Glomerular endothelial cell (primary cell): Measurements from ENCODE around the gene THRA. TPM values are rescaled to one million over a fixed set of nuclear protein-coding genes. Genes with fewer than 3 reads are reported as not detected.

Source experiments
- DNase-seq: peaks from one replicate; pipeline ENCODE4 v3.0.0-alpha.2; 2011; ENCODE audit warnings: low read depth, low spot score; ENCODE audit errors: extremely low read depth
- total RNA-seq: library from RNA; depleted of rRNA; stranded (reverse); fragments of >200 nt; gene quantifications from 2 replicates; pipeline ENCODE4 v1.2.3, GENCODE V29; 2015

Gene THRA
- total RNA-seq, 1 donor from 2014 or later: 22.8 TPM

- DNase-seq: no peak
Measured at GRCh38 chr17:40097087-40097486, 34.3 kb downstream of the THRA start.

- DNase-seq: no peak
Measured at GRCh38 chr17:40097931-40098845, 35.4 kb downstream of the THRA start.

- DNase-seq: no peak
Measured at GRCh38 chr17:40098846-40099618, 36.3 kb downstream of the THRA start.

GRCh38 chr17:40099619-40100418, 37.1 kb downstream of the THRA start:
- DNase-seq: no peak

- DNase-seq: no peak
Measured at GRCh38 chr17:40100419-40100668, 37.6 kb downstream of the THRA start, which contains the start of gene NR1D1. TSS of gene NR1D1 (minus strand) at chr17:40100589. CDS start at chr17:40100094, 495 bp downstream.

GRCh38 chr17:40100669-40101366, 38.1 kb downstream of the THRA start:
- DNase-seq: peak; percentile 90

- no peak for DNase-seq
Measured at GRCh38 chr17:40101367-40102210, 38.8 kb downstream of the THRA start.

- no peak for DNase-seq
Measured at GRCh38 chr17:40103071-40103661, 40.4 kb downstream of the THRA start.

- DNase-seq: no peak
Measured at GRCh38 chr17:40103688-40104087, 40.9 kb downstream of the THRA start.

- no peak for DNase-seq
Measured at GRCh38 chr17:40104594-40105486, 42.1 kb downstream of the THRA start.

GRCh38 chr17:40105861-40106759, 43.3 kb downstream of the THRA start:
- DNase-seq: no peak

- DNase-seq: no peak
Measured at GRCh38 chr17:40106760-40107521, 44.2 kb downstream of the THRA start.

GRCh38 chr17:40107522-40108174, 44.9 kb downstream of the THRA start:
- DNase-seq: no peak

- no peak for DNase-seq
Measured at GRCh38 chr17:40108970-40109824, 46.4 kb downstream of the THRA start.
